HG02870 (cell line): ENCODE results near the gene ZBTB1.
"Not testable (repeated sequence)": the region's sequence is repeated elsewhere in the genome, so short reads cannot be mapped to it uniquely, and the experiment has no call there.

ENCODE experiments used
- ATAC-seq: cut with Tn5 transposase; IDR thresholded peaks from one replicate; pipeline ENCODE4 v1.9.1; 2021; ENCODE audit warnings: mild to moderate bottlenecking, moderate library complexity; ENCODE audit not compliant: unreplicated experiment

ZBTB1 gene

GRCh38 chr14:64496764-64497163 lies 7.8 kb upstream of the ZBTB1 start:
- no peak for ATAC-seq

DNA sequence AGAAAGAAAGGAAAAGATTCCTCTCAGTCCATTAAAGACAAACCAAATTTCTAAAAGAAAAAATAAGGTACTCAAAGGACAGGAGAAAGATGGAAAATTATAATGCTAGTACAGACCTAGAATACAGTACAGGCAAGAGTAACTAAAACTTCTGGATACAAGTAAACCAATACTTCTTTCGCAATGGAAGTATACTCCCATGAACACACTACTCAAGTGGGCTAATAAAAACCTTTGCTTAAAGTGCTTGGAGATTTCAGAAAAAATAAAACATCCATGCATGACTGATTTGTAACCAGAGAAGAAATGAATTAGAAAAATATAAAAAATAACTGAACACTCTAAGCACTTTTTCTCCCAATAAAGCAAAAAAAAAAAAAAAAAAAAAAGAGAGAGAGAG lies 4.5 kb upstream of the ZBTB1 start:
- no peak for ATAC-seq

GRCh38 chr14:64501411-64502171 lies 3.0 kb upstream of the ZBTB1 start:
- no peak for ATAC-seq

DNA sequence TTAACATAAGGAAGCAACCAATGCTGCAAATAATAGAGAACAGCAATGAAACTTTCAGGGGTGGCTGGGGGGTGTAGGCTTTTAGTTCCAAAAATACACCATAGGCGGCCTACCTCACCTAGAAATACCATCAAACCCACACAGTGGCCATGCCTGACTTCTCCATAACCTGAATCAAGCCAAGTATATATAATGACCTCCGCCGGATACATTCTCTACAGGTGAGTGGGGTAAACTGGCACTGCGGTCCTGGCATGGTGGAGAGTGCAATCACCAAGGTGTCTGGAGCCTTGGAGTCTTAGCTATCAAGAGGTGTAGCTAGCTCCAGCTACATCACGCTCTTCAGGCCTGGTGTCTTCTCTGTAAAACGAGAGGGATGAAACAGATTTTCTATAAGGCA lies 2.1 kb upstream of the ZBTB1 start:
- ATAC-seq = no peak

GRCh38 chr14:64502887-64503433 lies 1.6 kb upstream of the ZBTB1 start:
- peak; percentile 0 for ATAC-seq

DNA sequence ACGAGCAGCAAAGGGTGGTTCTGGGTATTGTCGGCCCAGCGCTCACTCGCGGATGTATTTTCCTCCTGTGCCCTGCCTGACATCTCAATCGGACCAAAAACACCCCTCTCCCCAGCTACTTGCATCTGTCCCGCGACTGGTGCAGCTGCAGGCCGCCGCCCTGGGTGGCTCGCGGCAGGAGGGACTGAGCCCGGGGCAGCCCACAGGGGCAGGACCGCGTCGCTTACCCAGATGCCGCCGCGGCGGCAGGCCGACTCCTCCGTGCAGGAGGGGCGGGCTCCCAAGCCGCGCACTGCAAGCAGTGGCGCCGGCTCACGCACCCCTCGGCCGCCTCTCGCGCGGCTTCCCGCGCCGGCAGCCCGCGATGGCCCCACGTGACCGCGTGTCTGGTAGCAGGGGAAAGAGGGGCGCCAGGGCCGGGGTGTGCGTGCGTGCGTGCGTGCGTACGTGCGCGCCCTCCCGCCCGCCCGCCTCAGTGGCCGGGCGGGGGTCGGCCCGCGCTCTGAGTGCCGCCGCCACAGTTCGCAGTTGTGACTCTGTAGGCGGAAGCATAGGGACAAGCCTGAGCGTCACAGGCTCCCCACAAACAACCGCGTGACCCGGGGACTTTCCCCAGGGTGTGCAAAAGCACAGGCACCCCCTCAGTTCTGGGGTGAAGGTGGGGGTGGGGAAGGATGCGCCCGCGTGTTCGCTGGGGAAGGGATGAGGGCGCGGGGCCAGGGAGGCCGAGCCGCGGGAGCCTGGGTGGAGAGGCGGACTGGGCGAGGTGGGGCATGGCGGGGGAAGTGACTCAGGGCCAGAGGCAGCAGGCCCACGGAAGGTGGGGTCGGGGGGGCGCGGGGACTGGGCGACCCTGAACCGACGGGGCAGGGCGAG lies 898 bp upstream of the ZBTB1 start, which contains the start of gene ZBTB25:
Gene ZBTB25 (minus strand): TSS at position 405 of the 876 bp plus-strand sequence. CDS start 13,305 bp downstream, outside the sequence.
- ATAC-seq = peak; percentile 54

DNA sequence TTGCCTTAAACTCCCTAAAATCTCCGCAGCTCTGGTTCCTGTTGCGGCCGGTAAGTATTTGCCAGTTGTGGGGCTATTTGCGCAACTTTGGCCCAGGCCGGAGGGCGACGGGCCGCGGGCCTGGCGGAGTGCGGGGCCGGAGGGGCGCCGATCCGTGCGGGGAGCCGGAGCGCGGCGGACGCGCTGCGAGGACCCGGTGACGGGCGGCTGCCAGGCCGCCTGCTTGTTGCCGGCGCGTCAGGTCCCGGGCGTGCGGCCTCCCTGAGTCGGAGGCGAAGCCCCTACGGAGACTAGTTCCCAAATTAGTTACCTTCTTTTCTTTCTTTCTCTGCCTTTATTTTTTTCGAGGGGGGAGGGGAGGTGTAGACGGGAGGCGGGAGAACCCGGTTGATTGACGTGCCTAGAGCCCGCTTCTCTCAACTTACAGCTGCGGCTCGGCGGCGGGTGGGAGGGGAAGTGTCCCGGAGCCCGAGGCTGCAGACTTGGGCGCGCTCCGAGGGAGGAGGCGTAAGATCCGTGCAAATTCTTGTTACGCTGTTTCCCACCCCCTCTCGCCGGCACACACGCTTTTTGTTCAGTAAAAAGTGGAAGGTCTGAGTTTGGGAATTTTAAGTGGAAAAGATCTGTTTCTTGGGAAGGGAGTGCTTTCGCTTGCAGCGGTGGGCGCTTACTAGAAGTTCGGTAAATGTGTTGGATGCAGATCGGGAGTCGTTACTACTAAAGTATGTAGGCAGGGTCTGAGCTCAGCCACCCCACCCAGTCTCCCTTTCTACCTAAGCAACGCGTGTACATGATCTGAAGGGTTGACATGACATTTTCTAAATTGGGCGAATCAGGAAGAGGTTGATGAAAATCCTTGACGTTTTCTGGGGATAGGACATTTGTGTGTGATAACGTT lies 576 bp downstream of the ZBTB1 start:
- peak; percentile 22 for ATAC-seq

DNA sequence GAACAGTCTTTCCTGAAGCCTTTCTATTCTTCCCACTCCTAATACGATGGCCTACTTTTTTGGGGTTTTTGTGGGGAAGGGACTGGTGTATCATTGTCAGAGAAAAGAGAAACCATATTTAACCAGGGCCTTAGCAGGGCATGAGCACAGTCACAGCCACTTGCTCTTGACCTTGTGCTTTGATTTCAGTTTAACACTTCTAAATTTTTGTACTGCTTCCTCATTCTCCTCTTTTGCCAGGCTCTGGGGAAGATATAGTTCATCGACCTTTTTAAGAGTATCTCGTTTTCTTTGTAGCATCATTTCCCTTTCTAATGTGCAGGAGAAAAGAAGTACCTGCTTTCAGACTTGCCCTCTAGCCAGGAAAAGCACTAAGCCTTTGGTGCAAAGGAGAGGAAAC lies 2.2 kb downstream of the ZBTB1 start:
- no peak for ATAC-seq

DNA sequence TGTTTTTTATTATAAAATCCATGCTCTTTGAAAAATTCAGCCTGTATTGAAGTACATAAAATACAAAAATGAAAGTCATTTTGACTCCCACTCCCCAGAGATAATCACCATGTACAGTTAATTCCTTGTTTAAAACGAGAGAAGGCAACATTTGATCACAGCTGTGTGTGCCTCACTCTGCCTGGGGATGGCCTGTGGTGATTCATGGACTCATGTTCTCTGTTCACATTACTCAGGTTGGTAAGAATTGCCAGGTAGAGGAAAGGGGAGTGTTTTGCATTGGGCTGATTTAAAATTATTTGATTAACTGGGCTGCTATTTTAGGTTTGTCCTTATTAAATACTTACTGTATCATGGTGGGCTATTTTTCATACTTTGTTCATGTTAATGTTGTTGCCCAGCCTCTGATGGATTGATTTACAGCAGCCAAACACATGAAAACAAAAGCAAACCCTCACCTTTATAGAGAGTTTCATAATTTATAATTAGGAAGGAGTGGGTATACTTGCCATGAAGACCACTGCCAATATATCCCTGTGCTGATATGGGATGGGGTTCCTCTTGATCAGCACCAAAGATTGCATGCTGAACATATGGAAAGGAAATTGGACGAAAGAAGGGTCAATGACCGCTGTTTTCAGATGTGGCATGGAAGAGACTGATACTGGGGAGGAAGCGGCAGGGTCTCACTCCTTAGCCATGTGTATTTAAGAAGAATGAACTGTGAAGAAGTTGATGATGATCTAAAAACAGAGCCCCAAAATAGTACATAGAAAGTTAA lies 3.0 kb downstream of the ZBTB1 start:
- ATAC-seq = no peak

DNA sequence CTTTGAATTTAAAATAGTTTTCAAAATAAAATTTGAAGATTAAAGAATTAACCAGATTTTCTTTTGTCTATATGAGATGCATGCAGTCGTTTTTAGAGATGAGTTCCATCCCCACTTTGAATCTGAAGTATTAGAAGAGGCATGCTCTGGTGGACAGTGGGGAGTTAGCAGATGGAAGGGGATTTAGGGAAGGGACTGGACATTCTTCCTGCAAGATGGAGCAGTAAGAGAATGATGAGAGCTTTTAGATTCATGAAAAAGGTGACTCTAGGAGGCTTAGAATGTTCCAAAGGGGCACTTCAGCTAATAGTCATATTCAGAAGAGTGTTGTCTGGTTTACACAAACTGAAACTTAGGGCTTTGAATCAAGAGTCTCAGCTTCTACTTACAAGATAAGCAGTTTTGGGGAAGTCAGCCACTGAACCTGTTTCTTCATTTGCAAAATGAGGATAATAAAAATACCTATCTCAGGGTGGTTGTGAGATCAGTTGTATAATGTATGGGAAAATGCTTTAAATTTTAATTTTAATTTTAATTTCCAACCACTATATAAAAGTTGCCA lies 3.7 kb downstream of the ZBTB1 start:
- peak; percentile 28 for ATAC-seq

DNA sequence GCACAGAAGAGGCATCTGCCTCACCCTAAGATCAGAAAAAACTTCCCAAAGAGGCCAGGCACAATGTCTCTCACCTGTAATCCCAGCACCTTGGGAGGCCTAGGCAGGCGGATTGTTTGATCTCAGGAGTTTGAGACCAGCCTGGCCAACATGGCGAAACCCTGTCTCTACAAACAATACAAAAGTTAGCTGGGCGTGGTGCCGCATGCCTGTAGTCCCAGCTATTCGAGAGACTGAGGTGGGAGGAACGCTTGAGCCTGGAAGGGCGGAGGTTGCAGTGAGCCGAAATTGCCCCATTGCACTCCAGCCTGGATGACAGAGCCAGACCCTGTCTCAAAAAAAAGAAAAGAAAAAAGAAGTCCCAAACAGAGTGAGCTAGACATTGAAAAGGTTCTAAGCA lies 4.5 kb downstream of the ZBTB1 start:
- ATAC-seq = no peak

DNA sequence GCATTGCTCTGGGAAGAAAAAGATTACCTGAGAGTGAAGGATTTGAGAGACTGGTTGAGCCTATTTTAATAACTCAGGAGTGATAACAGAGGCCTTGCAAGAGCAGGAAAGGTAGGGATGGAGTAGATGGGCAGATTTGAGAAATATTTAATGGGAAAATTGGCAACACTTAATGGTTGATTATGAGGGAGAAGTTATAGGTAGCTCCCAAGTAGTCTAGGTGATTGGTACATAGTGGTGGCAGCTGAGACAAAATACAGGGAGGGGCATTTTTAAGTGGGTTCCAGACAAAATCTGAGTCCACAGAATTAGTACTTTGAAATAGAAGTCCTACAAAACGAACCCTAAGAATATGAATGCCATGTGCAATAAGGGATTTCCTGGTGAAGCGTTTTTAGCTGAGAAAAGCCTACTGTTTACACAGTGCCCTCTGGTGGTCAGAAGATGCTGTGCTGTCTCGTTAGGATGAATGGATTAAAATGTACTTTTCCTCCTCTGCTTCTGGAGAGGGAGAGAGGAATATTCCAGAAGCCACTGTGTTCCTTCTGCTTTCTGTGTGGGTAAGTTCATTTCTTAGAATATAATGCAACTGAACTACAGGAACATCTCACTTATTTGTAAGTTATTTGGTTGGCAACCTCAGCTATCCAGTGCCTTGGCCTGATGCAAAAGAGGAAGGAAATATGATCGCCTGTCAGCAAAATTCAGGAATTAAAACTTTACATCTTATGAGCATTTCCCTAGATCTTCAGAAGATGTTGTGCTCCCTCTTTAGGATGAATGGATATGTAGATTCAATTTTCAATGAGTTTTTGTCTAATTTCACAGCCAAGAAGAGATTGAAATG lies 6.5 kb downstream of the ZBTB1 start:
- no peak for ATAC-seq

DNA sequence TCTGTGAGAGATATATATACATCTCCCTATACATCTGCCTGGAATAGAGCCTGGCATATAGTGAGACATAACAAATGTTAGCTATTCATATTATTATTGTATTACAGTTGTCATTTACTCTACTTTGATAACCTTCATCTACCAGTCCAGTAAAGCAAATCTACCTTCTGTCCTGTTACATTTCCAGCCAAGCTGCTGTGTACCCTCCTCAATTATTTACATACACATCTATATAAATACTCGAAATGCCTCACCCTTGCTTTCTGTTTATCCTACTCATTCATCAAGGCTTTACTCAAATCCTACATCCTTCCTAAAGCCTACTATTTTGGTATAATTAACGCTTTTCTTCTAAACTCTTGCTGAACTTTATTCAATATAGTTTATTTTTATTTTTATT lies 8.7 kb downstream of the ZBTB1 start:
- no peak for ATAC-seq

- ATAC-seq = no peak
These were observed 10.5 kb downstream of the ZBTB1 start for GRCh38 chr14:64515053-64515452.

- no peak for ATAC-seq
These were observed 12.4 kb downstream of the ZBTB1 start for GRCh38 chr14:64516969-64517368.

DNA sequence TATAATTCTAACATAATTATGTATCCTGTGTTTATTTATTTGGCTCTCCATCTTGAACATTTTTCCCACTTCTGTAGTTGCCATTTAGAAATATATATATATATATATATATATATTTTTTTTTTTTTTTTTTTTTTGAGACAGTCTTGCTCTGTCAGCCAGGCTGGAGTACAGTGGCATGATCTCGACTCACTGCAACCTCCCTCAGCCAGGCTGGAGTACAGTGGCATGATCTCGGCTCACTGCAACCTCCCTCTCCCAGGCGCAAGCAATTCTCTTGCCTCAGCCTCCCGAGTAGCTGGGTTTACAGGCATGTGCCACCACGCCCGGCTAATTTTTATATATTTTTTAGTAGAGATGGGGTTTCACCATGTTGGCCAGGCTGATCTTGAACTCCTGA lies 13.1 kb downstream of the ZBTB1 start:
- ATAC-seq = not testable (repeated sequence)

DNA sequence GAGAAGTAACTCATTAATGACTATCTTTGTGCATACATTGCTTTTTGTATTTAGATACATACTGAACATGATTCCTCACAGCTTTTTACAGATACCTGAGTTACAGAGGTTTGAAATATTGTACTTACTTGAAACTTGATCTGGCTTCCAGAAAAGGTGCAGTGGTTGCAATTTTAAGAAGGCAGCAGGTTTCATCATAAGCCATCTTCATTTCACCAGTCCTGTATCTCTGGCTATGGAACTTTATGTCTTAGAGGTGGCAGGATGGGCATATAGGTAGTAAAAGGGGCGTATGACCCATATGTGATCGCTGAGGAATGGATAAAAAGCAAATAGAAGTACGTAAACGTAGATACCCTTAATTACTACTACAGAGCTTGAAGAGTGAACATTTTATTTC lies 13.7 kb downstream of the ZBTB1 start:
- no peak for ATAC-seq

DNA sequence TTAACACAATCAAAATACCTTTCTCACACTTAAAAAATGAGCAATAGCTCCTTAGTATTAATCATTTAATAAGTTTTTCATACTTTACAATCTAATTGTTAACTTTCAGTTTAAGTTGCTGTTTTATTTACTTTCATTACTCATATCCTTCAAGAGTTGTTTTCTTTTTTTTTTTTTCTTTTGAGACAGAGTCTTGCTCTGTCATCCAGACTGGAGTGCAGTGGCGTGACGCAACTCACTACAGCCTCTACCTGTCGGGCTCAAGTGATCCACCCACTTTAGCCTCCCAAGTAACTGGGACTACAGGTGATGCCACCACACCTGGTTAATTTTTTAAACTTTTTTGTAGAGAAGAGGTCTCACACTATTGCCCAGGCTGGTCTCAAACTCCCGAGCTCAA lies 16.1 kb downstream of the ZBTB1 start:
- no peak for ATAC-seq
